Measurements from ENCODE around the gene FES.

FES gene

DNA sequence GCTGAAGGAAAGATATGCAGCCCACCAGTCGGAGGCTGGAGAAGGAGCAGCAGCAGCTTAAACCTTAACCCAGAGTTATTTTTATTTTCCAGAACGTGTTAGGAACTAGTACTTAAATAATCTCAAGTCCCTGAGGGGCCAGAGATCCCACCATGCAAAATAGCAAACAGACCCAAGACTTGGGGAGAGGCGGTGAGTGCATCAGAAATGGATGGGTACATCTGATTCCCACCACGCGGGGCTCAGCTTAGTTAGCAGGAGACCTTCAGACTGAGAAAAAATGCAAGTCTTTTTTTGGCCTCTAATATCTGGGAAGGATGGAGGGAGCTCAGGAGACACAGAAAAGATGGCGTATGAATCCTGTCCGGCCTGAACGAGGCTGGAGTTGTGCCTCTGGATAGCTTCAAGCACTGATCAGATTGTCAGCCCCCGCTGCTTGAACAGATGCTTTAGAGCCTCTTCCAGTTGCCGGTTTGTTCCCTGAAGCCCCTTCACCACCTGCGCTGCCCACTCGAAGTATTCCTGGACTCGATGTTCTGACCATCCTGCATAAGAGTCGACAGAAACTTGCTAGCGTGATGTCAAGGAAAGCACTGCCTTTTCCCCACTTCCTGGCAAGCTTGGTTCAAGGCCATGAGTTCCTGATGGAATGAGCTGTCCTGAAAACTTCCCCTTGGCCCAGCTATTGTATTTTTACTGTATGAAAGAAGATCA is 46.7 kb downstream of the FES start:
- DNase-seq (ENCODE audit: low read depth in 2 of 2), result no peak

DNA sequence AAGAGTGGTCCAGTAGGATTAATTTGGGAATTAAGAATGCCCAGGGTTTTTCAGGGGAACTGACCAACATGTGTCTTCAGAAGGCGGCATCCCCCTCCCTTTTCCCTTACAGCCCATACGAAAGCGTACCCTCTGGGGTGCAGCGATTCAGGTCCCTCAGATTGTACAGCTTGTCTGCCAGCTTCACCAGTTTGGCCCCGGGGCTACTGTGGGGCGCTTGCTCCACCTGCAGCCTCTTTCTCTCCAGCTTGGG is 47.2 kb downstream of the FES start:
- no peak for DNase-seq (ENCODE audit: low read depth in 2 of 2)

DNA sequence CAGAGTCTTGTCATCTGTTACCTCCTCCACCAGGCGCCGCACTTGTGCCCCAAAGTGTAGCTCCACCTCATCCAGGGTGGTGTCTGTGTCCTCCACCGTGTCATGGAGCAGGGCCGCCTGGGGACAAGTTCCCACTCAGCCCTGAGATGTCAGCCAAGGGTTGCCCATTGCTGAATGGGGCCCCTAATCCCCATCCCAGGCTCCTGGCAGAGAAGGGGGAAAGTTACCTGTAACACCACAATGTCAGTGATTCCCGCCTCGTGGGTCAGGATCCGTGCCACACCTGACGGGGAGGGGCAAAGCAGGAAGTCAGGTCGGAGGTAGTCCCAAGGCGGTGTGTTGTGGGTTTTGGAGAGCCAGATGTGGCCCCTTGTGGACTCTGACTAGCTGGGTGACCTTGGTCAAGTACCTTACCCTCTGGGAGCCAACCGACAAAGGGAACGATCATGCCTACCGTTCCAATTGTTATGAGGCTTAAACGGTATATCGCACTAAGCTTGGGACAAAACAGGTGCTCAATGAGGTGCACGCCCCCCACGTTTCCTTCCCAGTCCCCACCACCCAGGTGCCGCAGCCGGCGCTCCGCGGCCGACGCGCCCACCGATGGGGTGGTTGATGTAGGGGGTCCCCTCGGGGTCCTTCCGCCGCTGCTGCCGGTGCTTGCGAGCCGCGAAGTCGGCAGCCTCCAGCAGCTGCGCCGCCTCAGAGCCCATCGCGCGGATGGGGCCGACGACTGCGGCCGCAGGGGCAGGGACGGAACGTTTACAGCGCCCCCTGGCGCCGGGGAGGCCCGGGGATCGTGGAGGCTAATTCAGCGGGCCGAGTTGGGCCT is 47.7 kb downstream of the FES start, which contains the start of gene HDDC3:
Gene HDDC3, minus strand, starts transcription at position 722 of the 832 bp plus-strand sequence. Its CDS starts 9 bp downstream, at position 713.
- peak; percentile 82 to 87 for DNase-seq (ENCODE audit: low read depth in 2 of 2)

DNA sequence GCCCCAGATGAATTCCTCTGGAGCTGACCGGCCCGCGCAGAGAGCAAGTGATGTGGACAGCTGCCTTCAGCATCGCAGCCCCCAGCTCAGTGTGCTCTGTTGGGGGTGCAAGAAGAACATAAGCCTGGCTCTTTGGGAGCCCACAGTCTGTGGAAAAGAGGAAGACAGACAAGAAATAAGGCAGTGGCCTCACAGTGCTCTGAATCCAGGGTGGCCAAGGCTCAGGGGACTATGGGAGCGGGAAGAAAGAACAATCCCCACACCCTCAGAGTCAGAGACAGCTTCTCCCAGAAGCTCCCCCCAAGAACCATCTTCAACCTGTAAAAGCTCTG is 48.3 kb downstream of the FES start:
- no peak for DNase-seq (ENCODE audit: low read depth in 2 of 2)

DNA sequence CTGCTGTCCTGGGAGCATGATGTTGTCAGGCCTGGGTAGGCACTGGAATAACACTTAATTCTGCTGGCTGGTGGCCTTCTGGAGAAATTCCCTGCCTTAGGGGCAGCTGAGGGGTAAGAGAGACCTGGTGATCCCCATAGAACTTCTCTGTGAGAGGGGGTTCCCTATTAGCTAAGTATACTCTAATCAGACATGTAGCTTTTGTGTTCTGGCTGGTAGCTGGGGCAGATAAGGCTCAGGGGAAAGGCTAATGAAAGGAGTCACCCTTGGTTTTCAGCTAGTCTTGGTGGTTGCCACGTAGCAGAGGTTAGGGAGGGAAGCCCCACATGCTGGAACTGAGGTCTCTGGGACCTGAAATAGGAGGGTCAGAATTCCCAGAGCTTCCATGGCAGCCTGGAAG is 49.0 kb downstream of the FES start:
- DNase-seq (ENCODE audit: low read depth in 2 of 2), result no peak

DNA sequence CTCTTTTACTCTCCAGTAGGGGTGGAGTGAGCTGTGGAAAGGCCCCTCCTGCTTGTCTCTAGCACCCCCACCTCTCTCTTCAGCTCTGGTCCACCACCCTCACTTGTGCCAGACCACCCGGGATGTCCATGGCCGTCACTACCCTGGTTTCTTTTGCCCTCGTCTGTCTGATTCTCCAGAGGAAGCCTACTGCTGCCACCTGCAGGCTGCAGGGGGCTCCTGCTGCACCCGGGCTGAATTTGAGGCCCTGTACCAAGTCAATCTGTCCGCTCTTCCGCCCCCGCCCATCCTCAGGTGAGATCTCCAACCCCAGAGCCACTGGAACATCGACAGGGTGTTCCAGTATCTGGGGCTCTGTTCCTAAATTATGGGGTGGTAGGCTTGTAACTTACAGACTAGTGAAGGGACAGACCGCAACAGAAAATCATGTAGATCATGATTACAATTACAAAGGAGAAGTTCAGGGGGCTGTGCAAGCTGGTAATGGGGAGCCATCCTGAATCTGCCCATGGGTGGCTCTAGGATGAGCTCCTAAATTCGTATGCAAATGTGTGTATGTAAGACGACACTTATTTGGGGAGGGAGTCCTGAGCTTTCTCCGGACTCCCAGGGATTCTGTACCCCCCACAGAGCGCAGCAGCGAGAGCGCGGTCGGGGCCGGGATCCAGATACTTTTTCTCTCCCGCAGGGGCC is 50.1 kb downstream of the FES start:
- DNase-seq (ENCODE audit: low read depth in 2 of 2), result peak; percentile 77 to 88

DNA sequence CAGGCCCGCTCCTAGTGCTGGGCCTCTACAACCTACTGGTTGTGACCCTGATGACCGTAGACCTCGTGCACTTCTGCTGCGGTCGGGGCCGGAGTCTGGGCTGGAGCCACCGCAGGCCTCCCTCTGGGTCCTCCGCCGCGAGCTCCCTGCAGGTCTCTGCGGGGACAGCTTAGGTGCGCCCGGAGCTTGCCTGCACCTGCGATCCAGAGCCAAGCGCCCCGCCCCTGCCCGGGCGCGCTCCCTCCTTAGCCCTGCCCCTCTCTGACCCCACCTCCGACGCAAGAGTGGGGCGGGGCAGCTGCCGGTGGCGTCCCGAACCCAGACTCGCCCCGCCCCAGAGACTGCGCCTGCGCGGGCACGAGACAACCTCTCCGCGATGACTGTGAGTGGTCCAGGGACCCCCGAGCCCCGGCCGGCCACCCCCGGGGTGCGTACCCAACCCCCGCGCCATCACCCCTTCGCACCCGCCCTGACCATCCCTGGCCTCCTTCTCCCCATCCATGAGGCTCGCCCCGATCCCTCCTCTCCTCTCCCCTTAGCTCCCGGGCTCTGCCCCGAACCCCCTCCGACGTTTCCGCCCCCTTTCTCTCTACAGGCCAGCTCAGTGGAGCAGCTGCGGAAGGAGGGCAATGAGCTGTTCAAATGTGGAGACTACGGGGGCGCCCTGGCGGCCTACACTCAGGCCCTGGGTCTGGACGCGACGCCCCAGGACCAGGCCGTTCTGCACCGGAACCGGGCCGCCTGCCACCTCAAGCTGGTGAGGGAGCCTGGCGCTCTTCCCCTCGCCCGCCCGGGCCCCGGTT is 50.8 kb downstream of the FES start, which contains the start of gene UNC45A:
Gene UNC45A, plus strand, starts transcription at position 337 of the 803 bp plus-strand sequence. Its CDS starts 40 bp downstream, at position 377.
- DNase-seq (ENCODE audit: low read depth in 2 of 2), result peak; percentile 88 to 95

DNA sequence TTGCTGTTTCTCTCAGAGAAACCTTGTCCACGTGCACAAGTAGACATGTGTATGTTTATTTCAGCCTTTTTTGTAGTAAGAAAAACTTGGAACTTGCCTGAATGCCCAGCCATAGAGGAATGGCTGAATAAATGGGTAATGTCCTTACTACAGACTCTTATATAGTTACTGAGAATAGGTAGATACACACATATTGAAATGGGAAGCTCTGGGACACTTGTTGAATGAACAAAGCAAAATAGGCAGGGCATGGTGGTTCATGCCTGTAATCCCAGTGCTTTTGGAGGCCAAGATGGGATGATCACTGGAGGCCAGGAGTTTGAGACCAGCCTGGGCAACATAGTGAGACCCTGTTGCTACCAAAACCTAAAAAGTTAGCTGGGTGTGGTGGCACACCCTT is 52.5 kb downstream of the FES start:
- DNase-seq (ENCODE audit: low read depth in 2 of 2), result no peak

DNA sequence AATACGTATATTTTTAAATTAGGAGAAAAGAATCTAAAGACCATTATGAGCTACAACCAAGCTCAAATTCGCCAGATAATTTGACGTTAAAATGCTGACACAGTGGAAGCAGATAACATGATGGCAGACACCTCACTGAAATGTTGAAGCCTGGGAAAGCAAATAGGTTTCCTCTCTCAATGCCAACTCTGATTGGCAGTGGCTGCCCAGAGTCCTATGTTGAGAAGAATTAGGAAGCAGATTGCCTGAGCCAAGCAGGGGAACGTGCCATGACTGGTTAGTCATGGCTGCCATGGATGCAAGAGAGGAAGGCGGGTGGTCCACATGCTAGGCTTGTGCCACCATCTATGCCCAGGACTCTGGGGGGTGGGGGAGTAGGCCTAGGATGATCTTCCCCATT is 54.0 kb downstream of the FES start:
- no peak for DNase-seq (ENCODE audit: low read depth in 2 of 2)

DNA sequence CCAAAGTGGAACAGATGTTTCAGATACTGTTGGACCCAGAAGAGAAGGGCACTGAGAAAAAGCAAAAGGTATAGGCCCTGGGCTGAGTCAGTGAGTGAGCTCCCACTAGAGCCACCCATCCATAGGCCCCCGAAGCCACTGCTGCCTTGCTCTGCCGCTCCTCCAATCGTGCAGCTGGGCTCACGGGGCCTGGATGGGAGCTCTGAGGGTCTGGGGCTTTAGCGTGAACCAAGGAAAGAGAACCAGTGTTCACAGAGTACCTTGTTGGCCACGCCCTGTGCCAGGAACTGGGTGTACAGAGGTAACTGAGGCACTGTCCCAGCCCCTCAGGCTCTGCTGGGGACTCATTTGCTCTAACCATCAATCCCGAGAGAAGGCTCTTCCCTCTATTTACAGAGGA is 55.5 kb downstream of the FES start:
- DNase-seq (ENCODE audit: low read depth in 2 of 2), result no peak

DNA sequence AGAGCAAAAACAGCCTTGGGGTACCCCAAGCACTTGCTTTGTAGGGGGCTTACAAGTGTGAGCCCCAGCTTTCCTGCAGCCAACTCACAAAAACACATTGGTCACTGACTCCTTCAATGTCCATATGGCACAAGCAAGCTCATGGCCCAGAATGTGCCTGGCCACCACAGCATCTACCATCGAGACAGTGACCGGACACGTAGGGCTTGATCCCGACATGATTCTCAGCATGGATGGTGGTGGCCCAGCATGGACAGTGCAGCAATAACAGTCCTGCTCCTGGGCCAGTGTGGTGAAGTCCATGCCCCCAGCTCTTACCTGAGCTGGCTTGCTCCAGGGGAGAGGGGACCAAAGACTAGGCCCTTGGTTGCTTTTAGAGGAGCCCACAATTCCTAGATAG is 56.7 kb downstream of the FES start:
- DNase-seq (ENCODE audit: low read depth in 2 of 2), result no peak

DNA sequence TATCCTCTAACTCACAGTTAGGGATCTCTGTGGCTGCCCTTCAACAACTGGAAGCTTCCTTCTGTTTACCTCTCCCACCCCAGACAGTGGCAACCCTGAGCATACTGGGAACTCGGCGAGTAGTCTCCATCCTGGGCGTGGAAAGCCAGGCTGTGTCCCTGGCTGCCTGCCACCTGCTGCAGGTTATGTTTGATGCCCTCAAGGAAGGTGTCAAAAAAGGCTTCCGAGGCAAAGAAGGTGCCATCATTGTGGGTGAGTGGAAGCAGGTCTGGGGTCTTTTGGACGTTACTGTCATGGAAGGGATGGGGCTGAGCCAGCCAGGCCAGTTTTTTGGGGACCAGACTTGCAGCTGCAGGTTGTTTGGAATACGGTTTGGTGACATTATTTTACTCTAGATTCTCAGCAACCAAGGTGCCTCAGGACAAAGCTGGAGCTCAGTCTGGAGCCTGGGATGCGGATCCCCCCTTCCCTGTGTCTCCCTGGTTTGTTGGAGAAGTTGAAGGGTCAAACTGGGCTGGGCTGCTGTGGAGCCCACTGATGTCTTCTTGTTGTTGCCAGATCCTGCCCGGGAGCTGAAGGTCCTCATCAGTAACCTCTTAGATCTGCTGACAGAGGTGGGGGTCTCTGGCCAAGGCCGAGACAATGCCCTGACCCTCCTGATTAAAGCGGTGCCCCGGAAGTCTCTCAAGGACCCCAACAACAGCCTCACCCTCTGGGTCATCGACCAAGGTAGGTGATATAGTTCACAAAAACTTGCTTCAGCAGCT is 58.2 kb downstream of the FES start:
- DNase-seq (ENCODE audit: low read depth in 2 of 2), result no peak

DNA sequence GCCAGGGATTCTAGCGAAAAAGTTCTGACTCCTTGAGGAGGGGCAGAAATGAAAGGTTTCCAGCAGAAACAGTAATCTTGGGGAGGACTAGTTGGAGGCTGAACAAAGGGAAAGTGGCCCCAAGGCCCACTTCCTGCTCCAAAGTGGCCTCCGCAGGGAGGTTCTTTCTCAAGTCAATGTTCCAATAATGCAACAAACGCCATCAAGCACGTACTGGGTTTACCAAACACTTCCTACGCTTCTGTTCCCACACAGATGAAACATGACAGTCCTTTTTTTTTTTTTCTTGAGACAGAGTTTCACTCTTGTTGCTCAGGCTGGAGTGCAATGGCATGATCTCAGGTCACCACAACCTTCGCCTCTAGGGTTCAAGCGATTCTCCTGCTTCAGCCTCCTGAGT is 60.8 kb downstream of the FES start:
- no peak for DNase-seq (ENCODE audit: low read depth in 2 of 2)
